Measurements from ENCODE around the gene MED6. TPM values are rescaled to one million over a fixed set of nuclear protein-coding genes. Genes with fewer than 3 reads are reported as not detected.

Gene MED6
- polyA plus RNA-seq, 1 donor from 2014 or later = 46.6 TPM

GRCh38 chr14:70640938-70641547 is 40.6 kb upstream of the MED6 start:
- Histone ChIP-seq H3K9me3 (ENCODE audit: low read length) (no peaks in the 10 kb centered on the region), H3K36me3 (ENCODE audit: insufficient read depth, low read length) (no peaks in the 10 kb centered on the region), H3K79me2 (replicated peaks; ENCODE audit: insufficient read depth, low read length) (peaks cover 35% of the 10 kb centered on the region), H3K4me2 (ENCODE audit: low read length) (peak overlapping the region; percentile 63), H3K27ac (ENCODE audit: low read length) (peak overlapping the region; percentile 73), H2AFZ (ENCODE audit: low read depth, low read length) (peak overlapping the region; percentile 17), H3K4me3 (ENCODE audit: low read length) (peak overlapping the region; percentile 76), H3K27me3 (ENCODE audit: insufficient read depth, low read depth, low read length) (no peaks in the 10 kb centered on the region), H4K20me1 (ENCODE audit: insufficient read depth) (peaks cover 3% of the 10 kb centered on the region), H3K9ac (ENCODE audit: low read length) (peak overlapping the region; percentile 85), H3K9me2 (ENCODE audit: insufficient read depth, low read length) (no peaks in the 10 kb centered on the region), H3F3A (ENCODE audit: insufficient read depth, low read length, poor library complexity, severe bottlenecking) (no peaks in the 10 kb centered on the region)
- TF ChIP-seq TAF1 (IDR thresholded peaks at IDR 0.05; ENCODE audit: low read depth) = peak; percentile 68
- TF ChIP-seq REST (IDR thresholded peaks at IDR 0.05; ENCODE audit: borderline replicate concordance) = no peak
- TF ChIP-seq MXI1 (conservative IDR thresholded peaks at IDR 0.05; ENCODE audit: poor library complexity, severe bottlenecking) = peak; percentile 60
- TF ChIP-seq, protein P1, sequence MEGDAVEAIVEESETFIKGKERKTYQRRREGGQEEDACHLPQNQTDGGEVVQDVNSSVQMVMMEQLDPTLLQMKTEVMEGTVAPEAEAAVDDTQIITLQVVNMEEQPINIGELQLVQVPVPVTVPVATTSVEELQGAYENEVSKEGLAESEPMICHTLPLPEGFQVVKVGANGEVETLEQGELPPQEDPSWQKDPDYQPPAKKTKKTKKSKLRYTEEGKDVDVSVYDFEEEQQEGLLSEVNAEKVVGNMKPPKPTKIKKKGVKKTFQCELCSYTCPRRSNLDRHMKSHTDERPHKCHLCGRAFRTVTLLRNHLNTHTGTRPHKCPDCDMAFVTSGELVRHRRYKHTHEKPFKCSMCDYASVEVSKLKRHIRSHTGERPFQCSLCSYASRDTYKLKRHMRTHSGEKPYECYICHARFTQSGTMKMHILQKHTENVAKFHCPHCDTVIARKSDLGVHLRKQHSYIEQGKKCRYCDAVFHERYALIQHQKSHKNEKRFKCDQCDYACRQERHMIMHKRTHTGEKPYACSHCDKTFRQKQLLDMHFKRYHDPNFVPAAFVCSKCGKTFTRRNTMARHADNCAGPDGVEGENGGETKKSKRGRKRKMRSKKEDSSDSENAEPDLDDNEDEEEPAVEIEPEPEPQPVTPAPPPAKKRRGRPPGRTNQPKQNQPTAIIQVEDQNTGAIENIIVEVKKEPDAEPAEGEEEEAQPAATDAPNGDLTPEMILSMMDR (IDR thresholded peaks at IDR 0.05; ENCODE audit: poor library complexity, severe bottlenecking) = peak; percentile 31

- no peak overlapping the region for H2AFZ ChIP-seq (ENCODE audit: low read depth, low read length)
- H3K9ac ChIP-seq (ENCODE audit: low read length) = no peak overlapping the region
- no peaks in the 10 kb centered on the region for H3K9me3 ChIP-seq (ENCODE audit: low read length)
- no peak overlapping the region for H3K4me3 ChIP-seq (ENCODE audit: low read length)
- H3K79me2 ChIP-seq (replicated peaks; ENCODE audit: insufficient read depth, low read length) = peaks cover 11% of the 10 kb centered on the region
- H3K27me3 ChIP-seq (ENCODE audit: insufficient read depth, low read depth, low read length) = no peaks in the 10 kb centered on the region
- no peak overlapping the region for H3K4me2 ChIP-seq (ENCODE audit: low read length)
- no peaks in the 10 kb centered on the region for H4K20me1 ChIP-seq (ENCODE audit: insufficient read depth)
- no peak overlapping the region for H3K27ac ChIP-seq (ENCODE audit: low read length)
- no peak for TF ChIP-seq TAF1 (IDR thresholded peaks at IDR 0.05; ENCODE audit: low read depth)
- no peak for TF ChIP-seq SMC3 (conservative IDR thresholded peaks at IDR 0.05; ENCODE audit: poor library complexity)
- TF ChIP-seq MXI1 (conservative IDR thresholded peaks at IDR 0.05; ENCODE audit: poor library complexity, severe bottlenecking) = no peak
- TF ChIP-seq EP300 (conservative IDR thresholded peaks at IDR 0.05; ENCODE audit: poor library complexity, severe bottlenecking) = no peak
- TF ChIP-seq, protein P1 (IDR thresholded peaks at IDR 0.05; ENCODE audit: poor library complexity, severe bottlenecking) = no peak
- TF ChIP-seq REST (IDR thresholded peaks at IDR 0.05; ENCODE audit: borderline replicate concordance) = no peak
- TF ChIP-seq POLR2AphosphoS5 (IDR thresholded peaks at IDR 0.05) = no peak
- TF ChIP-seq EZH2 (IDR thresholded peaks at IDR 0.05; ENCODE audit: borderline replicate concordance, insufficient read depth, low read length, poor library complexity, severe bottlenecking) = no peak
- TF ChIP-seq RAD21 (conservative IDR thresholded peaks at IDR 0.05) = no peak
- no peaks in the 10 kb centered on the region for H3K9me2 ChIP-seq (ENCODE audit: insufficient read depth, low read length)
- no peaks in the 10 kb centered on the region for H3K36me3 ChIP-seq (ENCODE audit: insufficient read depth, low read length)
- H3F3A ChIP-seq (ENCODE audit: insufficient read depth, low read length, poor library complexity, severe bottlenecking) = no peaks in the 10 kb centered on the region
Measured at GRCh38 chr14:70638416-70638815, 38.0 kb upstream of the MED6 start.
